Raji (cell line): ENCODE measurements around the gene THSD7B.

ENCODE experiments used
- POLR2A ChIP-seq: IDR thresholded peaks from 2 replicates; pipeline ENCODE4 v1.6.1; 2011; ENCODE audit warnings: low read depth, low read length, control low read depth; ENCODE audit not compliant: insufficient read depth

THSD7B gene, protein sequence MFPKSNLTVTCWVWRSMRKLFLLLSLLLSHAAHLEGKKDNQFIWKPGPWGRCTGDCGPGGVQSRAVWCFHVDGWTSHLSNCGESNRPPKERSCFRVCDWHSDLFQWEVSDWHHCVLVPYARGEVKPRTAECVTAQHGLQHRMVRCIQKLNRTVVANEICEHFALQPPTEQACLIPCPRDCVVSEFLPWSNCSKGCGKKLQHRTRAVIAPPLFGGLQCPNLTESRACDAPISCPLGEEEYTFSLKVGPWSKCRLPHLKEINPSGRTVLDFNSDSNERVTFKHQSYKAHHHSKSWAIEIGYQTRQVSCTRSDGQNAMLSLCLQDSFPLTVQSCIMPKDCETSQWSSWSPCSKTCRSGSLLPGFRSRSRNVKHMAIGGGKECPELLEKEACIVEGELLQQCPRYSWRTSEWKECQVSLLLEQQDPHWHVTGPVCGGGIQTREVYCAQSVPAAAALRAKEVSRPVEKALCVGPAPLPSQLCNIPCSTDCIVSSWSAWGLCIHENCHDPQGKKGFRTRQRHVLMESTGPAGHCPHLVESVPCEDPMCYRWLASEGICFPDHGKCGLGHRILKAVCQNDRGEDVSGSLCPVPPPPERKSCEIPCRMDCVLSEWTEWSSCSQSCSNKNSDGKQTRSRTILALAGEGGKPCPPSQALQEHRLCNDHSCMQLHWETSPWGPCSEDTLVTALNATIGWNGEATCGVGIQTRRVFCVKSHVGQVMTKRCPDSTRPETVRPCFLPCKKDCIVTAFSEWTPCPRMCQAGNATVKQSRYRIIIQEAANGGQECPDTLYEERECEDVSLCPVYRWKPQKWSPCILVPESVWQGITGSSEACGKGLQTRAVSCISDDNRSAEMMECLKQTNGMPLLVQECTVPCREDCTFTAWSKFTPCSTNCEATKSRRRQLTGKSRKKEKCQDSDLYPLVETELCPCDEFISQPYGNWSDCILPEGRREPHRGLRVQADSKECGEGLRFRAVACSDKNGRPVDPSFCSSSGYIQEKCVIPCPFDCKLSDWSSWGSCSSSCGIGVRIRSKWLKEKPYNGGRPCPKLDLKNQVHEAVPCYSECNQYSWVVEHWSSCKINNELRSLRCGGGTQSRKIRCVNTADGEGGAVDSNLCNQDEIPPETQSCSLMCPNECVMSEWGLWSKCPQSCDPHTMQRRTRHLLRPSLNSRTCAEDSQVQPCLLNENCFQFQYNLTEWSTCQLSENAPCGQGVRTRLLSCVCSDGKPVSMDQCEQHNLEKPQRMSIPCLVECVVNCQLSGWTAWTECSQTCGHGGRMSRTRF (N-terminal part only)

DNA sequence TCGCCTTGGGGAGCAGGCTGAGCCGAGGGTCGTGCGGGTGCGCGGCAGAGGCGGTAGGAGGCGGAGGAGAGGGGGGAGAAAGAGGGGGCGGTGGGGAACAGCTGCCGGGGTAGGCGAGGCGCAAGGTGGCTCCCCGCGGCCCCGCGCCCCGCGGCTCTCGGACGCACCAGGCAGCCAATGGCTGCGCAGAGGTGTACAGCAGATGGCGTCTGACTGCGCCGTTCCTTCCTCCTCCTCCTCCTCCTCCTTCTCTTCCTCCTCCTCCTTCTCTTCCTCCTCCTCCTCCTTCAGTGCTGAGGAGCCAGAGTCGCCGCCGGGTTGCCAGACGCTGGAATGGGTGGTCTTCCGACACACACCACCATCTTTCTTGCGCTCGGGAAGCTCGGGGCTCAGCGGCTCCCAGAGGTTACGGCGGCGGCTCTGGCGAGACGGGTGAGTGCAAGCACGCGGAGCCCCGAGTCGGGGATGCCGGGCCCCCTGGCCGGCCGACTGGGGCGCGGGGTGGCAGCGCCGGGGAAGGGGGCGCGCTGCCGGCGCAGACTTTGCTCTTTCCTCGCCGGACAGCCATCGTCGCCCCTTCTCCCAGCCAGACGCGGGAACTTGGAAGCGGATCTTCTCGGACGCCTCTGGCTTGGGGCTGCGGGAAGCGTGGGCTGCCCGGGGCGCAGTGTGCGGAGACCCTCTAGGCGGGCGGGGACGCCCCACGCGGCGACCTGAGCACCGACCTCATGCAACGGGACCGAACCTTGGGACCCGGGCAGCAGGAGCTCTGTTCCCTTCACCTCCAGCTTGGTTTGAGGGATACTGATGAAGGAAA is at the start of gene THSD7B:
THSD7B (plus strand) TSS at position 290 of the 817 bp plus-strand sequence. CDS start 116,634 bp downstream, outside the sequence.
- TF ChIP-seq POLR2A: no peak

DNA sequence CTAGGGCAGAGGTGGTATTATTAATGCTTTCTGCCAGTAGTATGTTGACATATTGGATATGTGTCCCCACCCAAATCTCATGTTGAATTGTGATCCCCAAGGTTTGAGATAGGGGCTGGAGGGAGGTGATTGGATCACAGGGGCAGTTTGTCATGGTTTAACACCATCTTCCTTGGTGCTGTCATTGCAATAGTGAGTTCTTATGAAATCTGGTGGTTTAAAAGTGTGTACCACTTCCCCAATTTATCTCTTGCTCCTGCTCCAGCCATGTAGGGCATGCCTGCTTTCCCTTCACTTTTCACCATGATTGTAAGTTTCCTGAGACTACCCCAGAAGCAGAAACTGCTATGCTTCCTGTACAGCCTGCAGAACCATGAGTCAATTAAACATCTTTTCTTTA is 47.1 kb upstream of the THSD7B start:
- TF ChIP-seq POLR2A: no peak

DNA sequence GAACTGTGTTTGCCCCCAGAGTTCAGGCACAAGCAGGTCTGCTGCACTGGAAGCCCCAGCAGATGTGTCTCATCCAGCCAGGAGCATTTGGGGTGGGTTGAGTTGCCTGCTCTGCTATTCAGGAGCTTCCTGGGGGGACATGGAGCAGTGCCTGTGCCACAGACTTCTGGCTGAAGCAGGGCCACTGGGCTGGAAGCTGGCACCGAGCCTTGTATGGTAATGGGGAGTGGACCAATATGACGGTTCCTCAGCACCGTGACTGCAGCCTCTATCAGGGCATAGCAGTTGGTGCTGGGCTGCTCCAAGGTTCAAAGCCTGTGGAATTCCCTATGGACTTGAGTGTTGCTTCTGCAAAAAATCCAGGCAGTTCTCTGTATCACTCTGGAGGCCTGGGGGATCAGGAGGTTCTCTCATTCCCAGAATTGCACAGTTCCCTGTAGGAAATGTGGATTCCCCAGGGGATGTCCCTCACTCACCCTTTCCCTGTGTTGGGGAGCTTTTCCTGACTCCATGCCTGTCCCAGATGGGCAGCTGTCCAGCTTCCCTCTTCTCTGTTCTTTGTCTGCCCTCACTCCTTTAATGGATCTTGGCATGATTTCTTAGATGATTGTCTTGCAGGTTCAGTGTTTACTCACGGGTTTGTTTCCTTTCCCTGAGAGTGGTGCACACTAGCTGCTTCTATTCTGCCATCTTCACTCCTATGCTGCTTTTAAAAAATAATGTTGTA is 37.2 kb upstream of the THSD7B start:
- no peak for TF ChIP-seq POLR2A

DNA sequence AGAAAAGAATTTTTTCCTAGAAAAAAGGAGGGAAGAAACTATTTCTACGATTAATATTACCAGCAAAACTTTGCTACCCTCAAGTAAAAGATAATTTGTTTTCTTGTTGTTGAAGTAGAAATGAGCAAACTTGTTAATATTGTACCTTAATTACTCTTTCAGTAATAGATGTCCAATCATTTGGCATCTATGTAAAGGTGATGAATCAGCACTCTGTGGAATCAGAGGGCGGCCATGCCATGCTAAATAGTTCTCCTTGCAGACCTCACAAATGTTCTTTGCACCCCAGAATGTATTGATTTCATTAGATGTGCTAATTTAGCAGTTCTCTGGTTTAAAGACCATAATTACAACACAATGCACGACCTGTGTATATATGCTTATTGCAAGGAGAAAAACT is 29.1 kb upstream of the THSD7B start:
- no peak for TF ChIP-seq POLR2A

DNA sequence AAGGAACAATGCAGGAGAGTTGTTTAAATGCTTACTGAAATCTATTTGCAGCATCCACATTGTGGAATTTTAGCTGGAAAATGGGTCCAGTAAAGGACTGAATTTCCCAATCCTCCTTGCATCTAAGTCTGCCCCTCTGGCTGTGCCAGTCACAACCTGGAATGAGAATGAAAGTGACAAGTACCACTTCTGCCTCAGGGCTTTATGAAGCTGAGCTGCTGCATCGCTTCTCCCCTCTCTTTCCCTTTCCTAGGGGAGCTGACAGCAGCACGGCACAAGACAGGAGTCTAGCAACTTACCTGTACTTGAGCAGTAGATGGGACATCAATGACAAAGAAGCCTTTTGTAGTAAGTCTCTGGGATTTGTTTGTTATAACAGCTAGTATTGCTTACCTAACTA is 27.3 kb upstream of the THSD7B start:
- no peak for TF ChIP-seq POLR2A

DNA sequence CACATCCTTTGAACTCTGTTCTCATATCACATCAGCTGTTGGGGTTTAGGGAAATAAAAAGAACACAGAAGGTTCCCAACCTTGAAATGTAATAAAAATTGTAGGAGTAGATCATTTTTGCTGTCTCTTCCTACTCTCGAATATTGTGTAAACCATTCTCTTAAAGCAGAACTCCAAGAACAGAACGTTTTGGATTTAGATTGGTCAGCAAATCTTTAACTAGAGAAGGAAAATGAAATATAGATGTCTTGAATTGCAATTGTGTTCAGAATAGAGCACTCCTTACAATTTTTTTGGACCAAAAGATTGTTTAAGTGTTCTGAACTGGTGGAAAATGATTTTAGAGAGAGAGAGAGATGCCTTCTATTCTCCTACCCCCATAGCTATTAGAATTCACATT is 23.9 kb upstream of the THSD7B start:
- no peak for TF ChIP-seq POLR2A

DNA sequence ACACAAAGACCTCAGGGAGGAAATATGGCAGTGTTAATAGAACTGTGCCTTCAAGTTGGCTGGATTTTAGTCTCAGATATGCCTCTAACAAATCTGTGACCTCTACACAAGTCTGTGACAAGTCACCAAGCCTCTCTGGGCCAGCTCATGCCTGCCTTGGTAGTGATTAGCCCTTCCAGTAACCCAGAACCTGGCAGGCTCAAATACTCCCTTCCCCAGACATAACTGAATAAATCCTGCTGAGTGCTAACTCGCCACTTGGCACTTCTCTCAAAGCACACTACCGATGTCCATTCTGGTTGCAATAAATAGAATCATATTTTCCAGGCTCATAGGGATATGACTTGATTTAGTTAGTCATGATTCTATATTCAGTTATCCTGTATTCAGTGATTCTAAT is 15.3 kb upstream of the THSD7B start:
- TF ChIP-seq POLR2A: no peak

DNA sequence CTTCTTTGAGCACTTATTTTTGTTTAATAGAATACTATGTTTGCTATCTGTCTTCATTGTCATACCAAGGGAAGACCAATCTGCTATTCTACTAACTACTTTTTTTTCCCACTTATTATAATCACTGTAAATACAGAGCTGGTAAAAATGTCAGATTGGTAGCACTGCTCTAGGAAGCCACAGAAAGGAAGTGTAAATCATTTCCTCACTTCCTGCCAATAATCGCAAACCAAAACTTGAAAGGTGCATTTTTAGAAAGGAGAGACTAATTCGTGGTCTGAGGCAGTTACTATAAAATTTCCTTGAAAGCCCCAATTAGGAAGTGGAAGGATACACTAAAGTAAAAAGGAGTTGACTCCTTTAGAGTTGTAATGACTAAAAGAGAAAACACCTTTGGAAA is 13.9 kb upstream of the THSD7B start:
- no peak for TF ChIP-seq POLR2A

DNA sequence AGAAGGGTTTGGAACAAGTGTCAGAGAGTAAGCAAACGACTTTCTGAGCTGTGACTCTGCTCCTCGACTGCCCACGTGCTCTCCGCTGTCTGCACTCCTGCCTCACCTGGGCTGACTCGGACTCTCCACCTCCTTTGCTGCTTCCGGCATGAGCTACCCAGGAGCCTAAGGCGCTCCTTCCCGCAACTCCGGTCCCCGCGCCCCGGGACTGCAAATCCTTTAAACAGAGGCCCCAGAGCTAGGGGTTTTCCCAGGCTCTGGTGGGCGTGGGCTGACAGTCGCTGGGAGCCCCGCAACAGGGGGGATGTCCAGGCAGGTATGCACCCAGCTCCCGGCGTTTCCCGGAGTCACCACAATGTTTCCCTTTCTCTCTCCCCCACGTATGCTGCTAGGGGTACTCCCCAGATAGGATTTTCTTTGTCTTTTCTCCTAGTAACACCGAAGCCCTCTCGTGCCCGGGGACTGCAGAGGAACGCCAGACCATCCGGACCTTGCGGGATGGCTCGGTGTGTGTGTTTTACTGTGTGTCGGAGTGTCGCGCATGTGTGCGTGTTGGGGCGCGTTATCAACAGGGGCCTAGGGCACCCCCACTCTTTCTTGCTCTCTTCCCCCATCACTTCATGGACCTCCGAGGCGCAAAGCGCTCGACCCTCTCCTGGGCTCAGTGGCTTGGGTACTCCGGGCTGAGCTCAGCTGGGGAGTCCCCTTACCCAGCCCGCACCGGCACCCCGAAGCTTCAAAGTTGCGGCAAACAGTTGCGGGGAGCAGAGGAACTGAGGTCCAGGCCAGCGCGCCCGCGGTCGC is 691 bp upstream of the THSD7B start:
- TF ChIP-seq POLR2A: no peak

DNA sequence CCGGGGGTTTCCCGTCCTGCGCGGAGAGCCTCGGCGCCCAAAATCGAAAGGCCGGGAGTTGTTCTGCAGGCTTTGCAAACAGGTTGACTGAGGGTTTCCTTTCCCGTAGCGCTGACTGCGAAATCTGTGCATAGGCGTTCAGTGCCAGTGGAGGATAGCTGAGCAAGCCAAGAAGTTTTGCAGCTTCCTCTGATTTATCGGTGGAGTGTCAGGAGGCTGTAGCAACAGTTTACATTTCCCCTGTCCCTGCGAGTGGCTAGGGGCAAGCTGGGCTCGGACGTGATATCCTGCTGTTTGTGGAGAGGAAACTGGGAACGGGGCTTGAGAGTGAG is 694 bp downstream of the THSD7B start:
- TF ChIP-seq POLR2A: no peak

DNA sequence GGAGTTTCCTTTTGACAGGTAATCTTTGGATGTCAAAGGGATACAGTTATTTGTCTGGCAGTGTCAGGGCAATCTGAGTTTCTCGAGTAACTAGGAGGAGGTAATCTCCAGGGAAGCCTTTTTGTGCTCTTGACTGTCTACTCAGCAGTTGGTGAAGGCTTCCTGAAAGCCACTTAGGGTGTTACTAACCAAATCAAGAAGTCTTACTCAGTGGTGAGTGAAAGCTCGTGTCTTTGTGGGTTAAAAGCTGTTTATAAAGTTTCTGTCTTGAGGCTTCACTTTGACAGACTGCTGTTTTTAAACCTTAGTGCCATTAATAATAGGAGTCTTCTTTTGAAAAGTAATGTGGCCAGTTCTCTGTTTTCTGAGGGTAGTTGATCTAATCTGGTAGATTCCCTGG is 1.7 kb downstream of the THSD7B start:
- TF ChIP-seq POLR2A: no peak

DNA sequence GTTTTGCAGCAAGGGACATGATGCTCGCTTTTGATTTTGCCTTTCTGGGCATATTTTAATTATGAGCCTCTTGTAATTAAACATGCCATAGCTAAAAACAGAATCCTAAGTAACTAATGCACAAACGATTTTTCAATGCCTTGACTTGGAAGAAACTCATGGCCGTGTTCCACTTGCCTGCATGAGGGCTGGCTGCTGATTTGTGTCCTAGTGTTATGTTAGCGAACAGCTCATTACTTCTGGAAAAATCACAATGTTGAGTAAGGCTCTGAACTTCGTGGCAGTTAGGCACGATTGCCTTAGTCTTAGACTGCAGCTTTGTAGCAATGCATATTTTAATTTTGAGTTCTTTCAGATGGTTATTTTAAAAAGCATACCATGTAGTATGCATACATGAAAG is 4.5 kb downstream of the THSD7B start:
- TF ChIP-seq POLR2A: no peak

DNA sequence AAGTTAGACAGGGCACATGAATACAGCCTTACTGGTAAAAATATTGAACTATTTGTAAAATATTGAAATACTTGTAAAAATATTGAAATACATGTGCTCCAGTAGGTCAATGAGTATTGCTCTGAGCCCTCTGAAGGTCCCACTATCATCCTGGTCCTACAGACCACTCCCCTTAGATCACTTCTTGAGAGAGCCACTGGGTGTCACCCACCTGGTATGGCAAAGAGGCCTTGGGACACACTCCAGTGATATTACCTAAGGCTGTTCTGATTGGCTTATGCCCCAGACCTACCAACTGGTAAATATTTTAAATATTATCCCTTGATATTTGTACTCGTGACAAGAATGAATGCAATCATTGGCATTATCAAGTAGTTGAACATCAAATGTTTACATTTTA is 5.0 kb downstream of the THSD7B start:
- no peak for TF ChIP-seq POLR2A
